ENCODE data around the gene PAXX.
"Not testable (repeated sequence)": the region's sequence is repeated elsewhere in the genome, so short reads cannot be mapped to it uniquely, and the experiment has no call there.

PAXX gene

GRCh38 chr9:137019891-137020683 lies 27.9 kb downstream of the PAXX start:
- DNase-seq, result no peak

GRCh38 chr9:137020771-137021567 lies 28.7 kb downstream of the PAXX start:
- no peak for DNase-seq

GRCh38 chr9:137021568-137021978 lies 29.4 kb downstream of the PAXX start:
- no peak for DNase-seq

GRCh38 chr9:137021979-137022661 lies 29.9 kb downstream of the PAXX start:
- DNase-seq, result peak; percentile 88

GRCh38 chr9:137022662-137023008 lies 30.4 kb downstream of the PAXX start:
- no peak for DNase-seq

GRCh38 chr9:137023157-137023556 lies 30.9 kb downstream of the PAXX start:
- DNase-seq, result no peak

GRCh38 chr9:137023583-137023991 lies 31.4 kb downstream of the PAXX start:
- no peak for DNase-seq

- DNase-seq, result no peak
These were observed 33.3 kb downstream of the PAXX start for GRCh38 chr9:137025517-137025966.

GRCh38 chr9:137026384-137026783 lies 34.2 kb downstream of the PAXX start:
- no peak for DNase-seq

- DNase-seq, result no peak
These were observed 34.6 kb downstream of the PAXX start for GRCh38 chr9:137026828-137027227.

- DNase-seq, result no peak
These were observed 35.4 kb downstream of the PAXX start, which contains the start of gene ABCA2 for GRCh38 chr9:137027369-137028262. Gene ABCA2 (minus strand): TSS chr9:137028237. CDS start chr9:137028140, 97 bp downstream.

GRCh38 chr9:137028263-137029057 lies 36.2 kb downstream of the PAXX start:
- peak; percentile 63 for DNase-seq

- peak; percentile 71 for DNase-seq
These were observed 37.1 kb downstream of the PAXX start for GRCh38 chr9:137029058-137029936.

GRCh38 chr9:137030006-137030405 lies 37.8 kb downstream of the PAXX start:
- DNase-seq, result no peak

GRCh38 chr9:137030538-137031527 lies 38.6 kb downstream of the PAXX start:
- peak; percentile 47 for DNase-seq

GRCh38 chr9:137031904-137032640 lies 39.9 kb downstream of the PAXX start, which contains the start of gene FUT7:
Gene FUT7 (minus strand): TSS chr9:137032088. CDS start chr9:137031991, 97 bp downstream.
- peak; percentile 26 for DNase-seq

GRCh38 chr9:137032858-137033257 lies 40.6 kb downstream of the PAXX start:
- DNase-seq, result peak; percentile 79

- DNase-seq, result not testable (repeated sequence)
These were observed 41.3 kb downstream of the PAXX start for GRCh38 chr9:137033481-137033880.
